IMR-90 (cell line): ENCODE results near the gene SLIT3. TPM values are rescaled to one million over a fixed set of nuclear protein-coding genes. Genes with fewer than 3 reads are reported as not detected.

Source experiments
- ATAC-seq: fragments of 200-7000 bp; cut with Tn5 transposase; 2 replicates; pipeline ENCODE4 v1.9.1; 2020; ENCODE audit warnings: low read depth, mild to moderate bottlenecking, moderate library complexity
- BruUV-seq: library from RNA; stranded (reverse); fragments of 400-500 nt; replicated peaks from 2 replicates; lab custom pipeline; 2021; lab: Mats Ljungman, UMichigan
- CTCF ChIA-PET: fragments of 300-600 bp; formaldehyde crosslinking; extraction: SDS; loops from one replicate; lab custom pipeline; 2021; ENCODE audit warnings: antibody characterized with exemption; lab: Yijun Ruan, JAX
- POLR2A ChIA-PET: fragments of 300-600 bp; sonication (Branson Sonifier 250); formaldehyde crosslinking; loops from one replicate; lab custom pipeline; 2022; ENCODE audit warnings: antibody characterized with exemption; ENCODE audit not compliant: unreplicated experiment; lab: Charles Lee
- DNase-seq: peaks from one replicate; pipeline ENCODE4 v3.0.0; 2013
- H2AFZ ChIP-seq: replicated peaks from 2 replicates; pipeline ENCODE3; 2013; ENCODE audit warnings: low read length, mild to moderate bottlenecking; ENCODE audit not compliant: poor library complexity
- H2AK5ac ChIP-seq: 2 replicates; pipeline ENCODE4 v1.6.1; 2013; ENCODE audit warnings: low read depth, low read length, inconsistent platforms
- H2AK9ac ChIP-seq: replicated peaks from 2 replicates; pipeline ENCODE3; 2013; ENCODE audit warnings: mild to moderate bottlenecking, low read depth, low read length, moderate library complexity; ENCODE audit not compliant: poor library complexity
- H2BK120ac ChIP-seq: 2 replicates; pipeline ENCODE4 v1.6.1; 2013; ENCODE audit warnings: low read depth, low read length, inconsistent platforms
- H2BK15ac ChIP-seq: 3 replicates; pipeline ENCODE4 v1.6.1; 2013; ENCODE audit warnings: low read depth, low read length, inconsistent platforms
- H2BK20ac ChIP-seq: 2 replicates; pipeline ENCODE4 v1.6.1; 2013; ENCODE audit warnings: low read depth, mild to moderate bottlenecking, inconsistent platforms, low read length, moderate library complexity
- H2BK5ac ChIP-seq: 2 replicates; pipeline ENCODE4 v1.6.1; 2013; ENCODE audit warnings: mild to moderate bottlenecking, low read depth, low read length, inconsistent platforms; ENCODE audit not compliant: poor library complexity, severe bottlenecking
- H3K14ac ChIP-seq: replicated peaks from 2 replicates; pipeline ENCODE4 v1.6.1; 2013; ENCODE audit warnings: low read depth, low read length, inconsistent platforms
- H3K18ac ChIP-seq: 2 replicates; pipeline ENCODE4 v1.6.1; 2013; ENCODE audit warnings: low read depth, low read length, control low read depth
- H3K23ac ChIP-seq: 2 replicates; pipeline ENCODE4 v1.6.1; 2013; ENCODE audit warnings: low read depth, low read length, inconsistent platforms
- H3K27ac ChIP-seq: 2 replicates; pipeline ENCODE4 v1.5.1; 2013; ENCODE audit warnings: mild to moderate bottlenecking, control low read depth, low read length; ENCODE audit not compliant: insufficient read depth
- H3K27me3 ChIP-seq: 2 replicates; pipeline ENCODE4 v1.6.1; 2013; ENCODE audit warnings: low read length; ENCODE audit not compliant: control insufficient read depth, insufficient read depth
- H3K36me3 ChIP-seq: 2 replicates; pipeline ENCODE4 v1.6.1; 2013; ENCODE audit warnings: low read length, mixed read lengths; ENCODE audit not compliant: control insufficient read depth, insufficient read depth
- H3K4ac ChIP-seq: 2 replicates; pipeline ENCODE4 v1.6.1; 2013; ENCODE audit warnings: low read depth, low read length, inconsistent platforms
- H3K4me1 ChIP-seq: 2 replicates; pipeline ENCODE4 v1.6.1; 2013; ENCODE audit warnings: low read length, mixed read lengths; ENCODE audit not compliant: control insufficient read depth, insufficient read depth
- H3K4me2 ChIP-seq: 2 replicates; pipeline ENCODE4 v1.6.1; 2013; ENCODE audit warnings: low read depth, mild to moderate bottlenecking, control low read depth, low read length, moderate library complexity
- H3K4me3 ChIP-seq: 2 replicates; pipeline ENCODE4 v1.5.1; 2013; ENCODE audit warnings: low read depth, mild to moderate bottlenecking, control low read depth, low read length, moderate library complexity; ENCODE audit not compliant: insufficient read depth
- H3K56ac ChIP-seq: 2 replicates; pipeline ENCODE4 v1.6.1; 2013; ENCODE audit warnings: low read length, inconsistent platforms; ENCODE audit not compliant: insufficient read depth; ENCODE audit errors: extremely low read depth
- H3K79me1 ChIP-seq, 2 experiments: 2 replicates each; pipeline ENCODE4 v1.6.1; 2013; ENCODE audit warnings: low read length in 2 of 2, inconsistent platforms in 1 of 2, low read depth in 1 of 2
- H3K9ac ChIP-seq: 2 replicates; pipeline ENCODE4 v1.6.1; 2013; ENCODE audit warnings: low read depth, low read length, control low read depth
- H3K9me1 ChIP-seq: 2 replicates; pipeline ENCODE4 v1.6.1; 2013; ENCODE audit warnings: low read length, inconsistent platforms; ENCODE audit not compliant: insufficient read depth
- H3K9me3 ChIP-seq: 2 replicates; pipeline ENCODE4 v1.6.1; 2013; ENCODE audit warnings: low read length; ENCODE audit not compliant: control insufficient read depth, insufficient read depth
- H4K20me1 ChIP-seq: 2 replicates; pipeline ENCODE4 v1.6.1; 2013; ENCODE audit warnings: low read length, inconsistent platforms; ENCODE audit not compliant: insufficient read depth
- H4K5ac ChIP-seq: 2 replicates; pipeline ENCODE4 v1.6.1; 2013; ENCODE audit warnings: mild to moderate bottlenecking, low read depth, low read length, control low read depth
- H4K8ac ChIP-seq, 2 experiments: 2 replicates each; pipeline ENCODE4 v1.6.1; 2013; ENCODE audit warnings: low read depth in 2 of 2, low read length in 2 of 2, control low read depth in 1 of 2, inconsistent platforms in 1 of 2
- H4K91ac ChIP-seq: 2 replicates; pipeline ENCODE4 v1.6.1; 2013; ENCODE audit warnings: low read depth, low read length, inconsistent platforms; ENCODE audit not compliant: insufficient read depth
- MAZ ChIP-seq: IDR thresholded peaks from 2 replicates; pipeline ENCODE4 v1.6.1; 2012; ENCODE audit warnings: low read depth, mild to moderate bottlenecking, low read length, improper control_type of control experiment, moderate library complexity, borderline replicate concordance
- MXI1 ChIP-seq: IDR thresholded peaks from 2 replicates; pipeline ENCODE4 v1.6.1; 2012; ENCODE audit warnings: low read depth, mild to moderate bottlenecking, low read length, moderate library complexity, borderline replicate concordance
- SMC3 ChIP-seq: fragments of 150-350 bp; IDR thresholded peaks from 2 replicates; pipeline ENCODE4 v1.6.1; 2016; ENCODE audit warnings: low read depth, mild to moderate bottlenecking, antibody characterized with exemption, low read length, moderate library complexity
- WGBS, 2 experiments: methylation state at CpG; one replicate each; pipeline versions ENCODE4 v1.1.5 to v1.1.7; 2013; ENCODE audit warnings: missing lambda C conversion rate in 2 of 2; ENCODE audit not compliant: insufficient read length in 1 of 2; ENCODE audit errors: extremely low coverage in 2 of 2; 5-methylcytosine and 5-hydroxymethylcytosine counted together
- dilution Hi-C: fragments of 300-500 bp; cut with HindIII; formaldehyde crosslinking; loops from one replicate; pipeline ENCODE4 v1.14.3; 2018; ENCODE audit warnings: low sequenced_read_pairs; ENCODE audit not compliant: unreplicated experiment
- in situ Hi-C: fragments of 300-500 bp; cut with MboI; formaldehyde crosslinking; loops from 3 replicates; pipeline ENCODE4 v1.14.3; 2019; ENCODE audit warnings: low sequenced_read_pairs, inconsistent platforms, mixed read lengths
- intact Hi-C: fragments of 100-400 bp; cut with micrococcal nuclease; formaldehyde crosslinking; loops from 2 replicates; pipeline ENCODE4 v1.10.0; 2022
- polyA plus RNA-seq, 3 experiments: library from polyadenylated mRNA; depleted of rRNA; stranded (reverse); fragments of >200 nt; gene quantifications; 2 replicates each; pipeline ENCODE4 v1.2.3, GENCODE V29; 2012; ENCODE audit warnings: low replicate concordance in 1 of 3
- total RNA-seq: library from RNA; depleted of rRNA; stranded (reverse); fragments of >200 nt; gene quantifications from 2 replicates; pipeline ENCODE4 v1.2.3, GENCODE V29; 2012

Gene SLIT3
- total and polyA plus RNA-seq, 2 of the 4 experiments (the other 2 are of a cell fraction), result 0.18 to 0.50 TPM

DNA sequence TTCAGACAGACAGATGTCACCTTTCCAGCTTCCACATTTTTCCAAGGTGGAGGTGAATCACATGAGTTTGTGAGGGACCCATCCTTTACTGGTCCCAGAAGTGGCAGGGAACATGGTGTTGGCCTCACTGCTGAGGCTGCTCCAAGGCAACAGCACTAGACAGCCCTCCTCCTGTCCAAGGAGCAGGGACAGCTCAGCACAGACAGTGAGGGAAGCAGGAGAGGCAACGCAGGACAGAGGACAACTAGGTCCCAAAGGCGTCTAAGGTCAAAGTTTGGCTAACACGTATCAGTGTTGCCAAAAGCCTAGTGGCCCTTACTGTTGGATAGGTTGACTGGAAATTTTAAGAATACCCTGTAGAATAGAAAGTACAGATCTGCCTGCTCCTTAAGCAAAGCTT, 470.1 kb downstream of the SLIT3 start:
- no peak for ATAC-seq
- BruUV-seq, result no TSS peak
- Histone ChIP-seq H4K20me1 (no peaks in the 10 kb centered on the region), H4K8ac (no peak overlapping the region), H3K27ac (no peak overlapping the region), H4K5ac (no peak overlapping the region), H3K18ac (no peak overlapping the region), H3K79me1 (no peaks in the 10 kb centered on the region), H2BK120ac (no peak overlapping the region), H3K9me3 (no peaks in the 10 kb centered on the region), H3K56ac (no peak overlapping the region), H3K9ac (no peak overlapping the region), H2BK15ac (no peak overlapping the region), H3K27me3 (no peaks in the 10 kb centered on the region), H3K4ac (no peak overlapping the region), H2AFZ (no peak overlapping the region), H4K91ac (no peak overlapping the region), H2BK20ac (no peak overlapping the region), H3K23ac (no peak overlapping the region), H3K4me1 (no peaks in the 10 kb centered on the region), H3K9me1 (no peaks in the 10 kb centered on the region), H2AK5ac (no peak overlapping the region), H3K14ac (no peak overlapping the region), H3K36me3 (no peaks in the 10 kb centered on the region), H3K4me2 (no peak overlapping the region), H2BK5ac (no peak overlapping the region), H2AK9ac (no peak overlapping the region), H3K4me3 (no peak overlapping the region)
- POLR2A ChIA-PET, result no interaction called here
- no CpG with 5 or more reads among the region's 3 CpGs for WGBS, 2 experiments
- in situ Hi-C loops, result no loop called here
- intact Hi-C loops, result no loop called here
- DNase-seq, result no peak
- TF ChIP-seq SMC3 (no peak), MXI1 (no peak), MAZ (no peak)
- dilution Hi-C loops, result no loop called here
- CTCF ChIA-PET, result no interaction called here
